Lower leg skin (tissue), 4 donors: ENCODE data around the gene PBXIP1. TPM values are rescaled to one million over a fixed set of nuclear protein-coding genes. Genes with fewer than 3 reads are reported as not detected.
A peak's percentile ranks its signal among the peaks of the same experiment; 100 is the strongest.

Experiments
- DNase-seq, 2 donors: peaks; one replicate each; pipeline ENCODE4 v3.0.0-alpha.2; 2019; ENCODE audit warnings: low spot score in 2 of 2
- H3K4me3 ChIP-seq: fragments of 200-600 bp; sonication (generic); 2 replicates; pipeline ENCODE4 v1.5.1; 2017; ENCODE audit warnings: mild to moderate bottlenecking, low read depth; ENCODE audit not compliant: poor library complexity, severe bottlenecking
- POLR2A ChIP-seq, 2 donors: fragments of 450-650 bp; IDR thresholded peaks; one replicate each; pipeline ENCODE4 v1.6.1; 2016 to 2017; ENCODE audit warnings: antibody characterized with exemption in 2 of 2, mild to moderate bottlenecking in 1 of 2, moderate library complexity in 1 of 2
- WGBS, 2 donors: methylation state at CpG; one replicate each; pipeline ENCODE4 v1.1.5; 2018; 5-methylcytosine and 5-hydroxymethylcytosine counted together
- intact Hi-C: fragments of 100-400 bp; cut with DNase I; formaldehyde crosslinking; loops from one replicate; pipeline ENCODE4 v1.15.0; 2023; ENCODE audit warnings: low total_unique reads
- total RNA-seq, 4 donors: library from RNA; depleted of rRNA; stranded (reverse); fragments of >200 nt; gene quantifications; one replicate each; pipeline ENCODE4 v1.1.0, GENCODE V29; 2016
- TF ChIP-seq, protein P1 (sequence below), 3 donors: fragments of 450-650 bp; IDR thresholded peaks; one replicate each; pipeline ENCODE4 v1.5.1; 2016; ENCODE audit warnings: antibody characterized with exemption in 3 of 3, mild to moderate bottlenecking in 3 of 3, moderate library complexity in 2 of 3

The PBXIP1 gene
- total RNA-seq, 4 donors from 2014 or later: 52.1 to 84.1 (median 63.7) TPM

DNA sequence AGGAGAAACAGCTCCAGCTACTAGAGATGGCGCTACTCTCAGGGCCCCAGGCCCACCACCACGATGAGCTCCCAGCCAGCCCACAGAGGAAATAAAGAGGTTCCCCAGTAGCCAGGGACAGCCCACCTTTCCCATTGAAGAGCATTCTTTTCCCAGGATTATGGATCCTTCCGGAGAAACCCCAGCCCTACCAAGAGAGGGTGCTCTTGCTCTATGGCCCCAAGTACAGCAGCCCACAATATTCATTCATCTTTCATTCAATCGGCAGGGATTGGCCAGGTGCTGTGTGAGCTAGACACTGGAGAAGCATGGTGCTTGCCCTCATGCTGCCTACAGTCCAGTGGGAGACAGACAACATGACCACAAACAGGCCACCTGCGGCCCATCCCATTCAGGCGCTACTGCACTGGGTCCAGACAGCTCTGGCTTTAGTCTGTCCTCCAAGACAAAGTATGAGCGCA is 49.2 kb downstream of the PBXIP1 start:
- intact Hi-C loops: loop anchor here (5.0 kb wide), 1 partner anchor 146 kb away; the partner anchor contains the start of gene ADAM15
- no peak overlapping the region for H3K4me3 ChIP-seq
- 81 to 83% methylated on average over 7 of the region's 7 CpGs for WGBS, 2 donors
- peak in 1 of 2 donors; percentile 59 for DNase-seq
- TF ChIP-seq, protein P1, sequence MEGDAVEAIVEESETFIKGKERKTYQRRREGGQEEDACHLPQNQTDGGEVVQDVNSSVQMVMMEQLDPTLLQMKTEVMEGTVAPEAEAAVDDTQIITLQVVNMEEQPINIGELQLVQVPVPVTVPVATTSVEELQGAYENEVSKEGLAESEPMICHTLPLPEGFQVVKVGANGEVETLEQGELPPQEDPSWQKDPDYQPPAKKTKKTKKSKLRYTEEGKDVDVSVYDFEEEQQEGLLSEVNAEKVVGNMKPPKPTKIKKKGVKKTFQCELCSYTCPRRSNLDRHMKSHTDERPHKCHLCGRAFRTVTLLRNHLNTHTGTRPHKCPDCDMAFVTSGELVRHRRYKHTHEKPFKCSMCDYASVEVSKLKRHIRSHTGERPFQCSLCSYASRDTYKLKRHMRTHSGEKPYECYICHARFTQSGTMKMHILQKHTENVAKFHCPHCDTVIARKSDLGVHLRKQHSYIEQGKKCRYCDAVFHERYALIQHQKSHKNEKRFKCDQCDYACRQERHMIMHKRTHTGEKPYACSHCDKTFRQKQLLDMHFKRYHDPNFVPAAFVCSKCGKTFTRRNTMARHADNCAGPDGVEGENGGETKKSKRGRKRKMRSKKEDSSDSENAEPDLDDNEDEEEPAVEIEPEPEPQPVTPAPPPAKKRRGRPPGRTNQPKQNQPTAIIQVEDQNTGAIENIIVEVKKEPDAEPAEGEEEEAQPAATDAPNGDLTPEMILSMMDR (IDR thresholded peaks at IDR 0.05): no peak
- TF ChIP-seq POLR2A (IDR thresholded peaks at IDR 0.05): no peak

DNA sequence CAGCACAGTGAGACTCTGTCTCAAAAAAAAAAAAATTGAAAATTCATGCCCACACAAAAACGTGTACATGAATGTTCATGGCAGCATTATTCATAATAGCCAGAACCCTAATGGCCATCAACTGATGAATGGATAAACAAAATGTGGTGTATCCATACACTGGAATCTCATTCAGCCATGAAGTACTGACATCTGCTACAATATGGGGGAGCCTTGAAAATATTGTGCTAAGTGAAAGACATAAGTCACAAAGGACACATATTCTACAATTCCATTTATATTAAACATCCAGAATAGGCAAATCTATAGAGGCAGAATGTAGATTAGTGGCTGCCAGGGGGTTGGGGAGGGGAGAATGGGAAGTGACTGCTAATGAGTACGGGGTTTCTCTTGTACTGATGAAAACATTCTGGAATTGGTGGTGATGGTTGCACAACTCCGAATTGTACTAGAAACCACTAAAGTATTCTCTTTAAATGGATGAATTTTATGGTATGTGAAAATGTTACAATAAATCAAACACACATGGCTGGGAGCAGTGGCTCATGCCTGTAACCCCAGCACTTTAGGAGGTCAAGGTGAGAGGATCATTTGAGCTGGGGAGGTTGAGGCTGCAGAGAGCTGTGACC is 52.8 kb downstream of the PBXIP1 start:
- DNase-seq: peak in 1 of 2 donors; percentile 59
- WGBS, 2 donors: 41 to 69% methylated on average over 3 of the region's 3 CpGs
- intact Hi-C loops: no loop called here
- no peak overlapping the region for H3K4me3 ChIP-seq
- TF ChIP-seq POLR2A (IDR thresholded peaks at IDR 0.05): no peak
- TF ChIP-seq, protein P1 (IDR thresholded peaks at IDR 0.05): no peak

DNA sequence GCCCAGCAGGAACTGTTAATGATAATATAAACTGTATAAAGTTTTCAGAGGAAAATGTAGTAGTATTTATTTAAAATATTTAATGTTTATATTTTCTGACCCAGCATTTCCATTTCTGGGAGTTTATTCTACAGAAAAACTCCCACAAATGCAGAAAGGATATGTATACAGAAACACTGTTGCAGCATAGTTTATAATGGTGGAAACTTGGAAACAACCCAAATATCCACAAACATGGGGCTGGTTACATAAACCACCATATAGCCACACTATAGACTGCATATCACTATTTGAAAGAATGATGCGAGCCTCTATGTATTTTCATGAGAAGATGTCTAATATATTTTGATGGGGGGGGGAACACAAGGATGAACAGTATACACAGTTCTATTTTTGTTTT is 54.3 kb downstream of the PBXIP1 start:
- intact Hi-C loops: no loop called here
- no peak for DNase-seq
- TF ChIP-seq, protein P1 (IDR thresholded peaks at IDR 0.05): no peak
- TF ChIP-seq POLR2A (IDR thresholded peaks at IDR 0.05): no peak
- 94 to 97% methylated on average over 1 of the region's 1 CpG for WGBS, 2 donors
- no peak overlapping the region for H3K4me3 ChIP-seq

DNA sequence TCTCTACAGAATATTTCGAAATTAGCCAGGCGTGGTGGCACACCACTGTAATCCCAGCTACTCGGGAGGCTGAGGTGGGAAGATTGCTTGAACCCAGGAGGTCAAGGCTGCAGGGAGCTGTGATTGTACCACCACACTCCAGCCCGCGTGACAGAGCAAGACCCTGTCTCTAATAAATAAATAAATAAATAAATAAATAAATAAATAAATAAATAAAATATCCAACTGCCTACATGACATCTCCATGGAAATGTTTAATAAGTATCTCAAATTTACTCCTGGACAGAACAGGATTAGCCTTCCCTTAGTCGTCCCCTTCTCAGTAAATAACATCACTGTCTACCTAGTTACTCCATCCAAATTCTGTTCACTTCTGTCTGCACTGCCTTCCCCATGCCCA is 56.9 kb downstream of the PBXIP1 start:
- WGBS, 2 donors: 95% methylated on average over 6 of the region's 6 CpGs
- no peak for TF ChIP-seq POLR2A (IDR thresholded peaks at IDR 0.05)
- TF ChIP-seq, protein P1 (IDR thresholded peaks at IDR 0.05): no peak
- H3K4me3 ChIP-seq: no peak overlapping the region
- peak in 1 of 2 donors; percentile 43 for DNase-seq
- intact Hi-C loops: no loop called here

DNA sequence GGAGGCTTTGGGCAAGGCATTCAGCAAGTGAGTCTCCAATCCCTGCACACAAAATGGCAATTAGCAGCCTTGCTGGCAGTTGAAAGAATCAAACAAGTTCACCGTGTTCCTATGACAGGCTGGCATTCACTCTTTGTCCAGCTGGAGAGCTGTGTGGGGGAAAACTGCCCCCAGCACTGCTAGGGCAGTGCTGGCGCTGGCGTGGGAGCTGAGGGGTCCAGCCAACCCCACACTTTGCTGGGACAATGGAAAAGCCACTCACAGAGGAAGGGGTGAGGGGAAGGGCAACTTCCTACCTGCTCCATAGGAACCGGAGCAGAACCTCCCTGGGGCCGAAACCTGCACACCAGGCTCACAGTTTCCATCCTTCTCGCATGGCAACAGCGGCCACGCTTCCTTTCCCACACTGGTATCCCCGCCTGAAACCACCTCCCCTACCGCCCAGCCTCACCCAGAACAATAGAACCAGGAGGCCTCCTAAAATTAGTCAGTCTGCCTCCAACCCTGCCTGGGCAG is 59.1 kb downstream of the PBXIP1 start:
- H3K4me3 ChIP-seq: no peak overlapping the region
- intact Hi-C loops: no loop called here
- peak in 1 of 2 donors; percentile 29 for DNase-seq
- TF ChIP-seq POLR2A (IDR thresholded peaks at IDR 0.05): no peak
- TF ChIP-seq, protein P1 (IDR thresholded peaks at IDR 0.05): no peak
- WGBS, 2 donors: 73 to 80% methylated on average over 10 of the region's 10 CpGs
